Measurements from ENCODE around the gene CBL.

CBL gene

DNA sequence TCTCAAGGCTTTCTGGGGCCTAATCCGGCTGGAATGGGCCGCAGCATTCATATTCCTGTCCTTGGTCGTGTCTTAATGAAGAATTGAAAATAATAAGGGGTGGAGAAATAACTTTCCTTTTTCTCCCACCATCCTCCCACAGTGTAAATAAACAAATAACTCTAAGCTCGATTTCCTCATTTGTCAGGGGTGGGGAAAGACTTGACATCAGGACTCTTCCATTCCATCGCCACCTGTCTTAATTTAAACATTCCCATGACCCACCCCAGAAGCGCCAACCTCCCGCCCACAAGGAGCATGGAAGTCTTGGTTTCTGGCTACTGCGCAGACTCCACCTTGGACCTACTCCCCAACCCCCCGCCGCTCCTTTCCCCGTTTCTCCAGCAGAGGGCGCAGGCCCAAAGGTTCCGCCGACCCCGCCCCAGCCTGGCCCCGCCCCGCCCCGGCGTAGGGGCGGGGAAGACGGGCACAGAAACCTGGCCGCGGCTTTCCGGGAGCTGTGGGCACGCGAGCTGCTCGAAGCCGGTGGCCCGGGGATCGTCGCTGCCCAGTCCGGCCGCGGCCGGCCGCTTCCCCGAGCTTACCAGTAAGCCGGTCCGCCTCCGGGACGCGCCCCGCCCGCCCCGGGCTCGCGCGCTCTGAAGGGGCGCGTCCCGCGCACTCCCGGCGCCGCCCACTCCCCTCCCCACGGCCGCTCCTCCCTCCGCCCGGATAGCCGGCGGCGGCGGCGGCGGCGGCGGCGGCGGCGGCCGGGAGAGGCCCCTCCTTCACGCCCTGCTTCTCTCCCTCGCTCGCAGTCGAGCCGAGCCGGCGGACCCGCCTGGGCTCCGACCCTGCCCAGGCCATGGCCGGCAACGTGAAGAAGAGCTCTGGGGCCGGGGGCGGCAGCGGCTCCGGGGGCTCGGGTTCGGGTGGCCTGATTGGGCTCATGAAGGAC, at the start of gene CBL:
Gene CBL, plus strand, starts transcription at position 766 of the 937 bp plus-strand sequence. Its CDS starts 79 bp downstream, at position 845.
- peak within 1 kb of the TSS; percentile 94 for H3K4me3 ChIP-seq (ENCODE audit: control insufficient read depth, low read depth, low read length)
- DNase-seq (ENCODE audit: low read depth), result peak; percentile 84
- TF ChIP-seq, protein P1, sequence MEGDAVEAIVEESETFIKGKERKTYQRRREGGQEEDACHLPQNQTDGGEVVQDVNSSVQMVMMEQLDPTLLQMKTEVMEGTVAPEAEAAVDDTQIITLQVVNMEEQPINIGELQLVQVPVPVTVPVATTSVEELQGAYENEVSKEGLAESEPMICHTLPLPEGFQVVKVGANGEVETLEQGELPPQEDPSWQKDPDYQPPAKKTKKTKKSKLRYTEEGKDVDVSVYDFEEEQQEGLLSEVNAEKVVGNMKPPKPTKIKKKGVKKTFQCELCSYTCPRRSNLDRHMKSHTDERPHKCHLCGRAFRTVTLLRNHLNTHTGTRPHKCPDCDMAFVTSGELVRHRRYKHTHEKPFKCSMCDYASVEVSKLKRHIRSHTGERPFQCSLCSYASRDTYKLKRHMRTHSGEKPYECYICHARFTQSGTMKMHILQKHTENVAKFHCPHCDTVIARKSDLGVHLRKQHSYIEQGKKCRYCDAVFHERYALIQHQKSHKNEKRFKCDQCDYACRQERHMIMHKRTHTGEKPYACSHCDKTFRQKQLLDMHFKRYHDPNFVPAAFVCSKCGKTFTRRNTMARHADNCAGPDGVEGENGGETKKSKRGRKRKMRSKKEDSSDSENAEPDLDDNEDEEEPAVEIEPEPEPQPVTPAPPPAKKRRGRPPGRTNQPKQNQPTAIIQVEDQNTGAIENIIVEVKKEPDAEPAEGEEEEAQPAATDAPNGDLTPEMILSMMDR (conservative IDR thresholded peaks at IDR 0.05; ENCODE audit: control insufficient read depth, insufficient read depth, low read depth, low read length), result peak; percentile 70

DNA sequence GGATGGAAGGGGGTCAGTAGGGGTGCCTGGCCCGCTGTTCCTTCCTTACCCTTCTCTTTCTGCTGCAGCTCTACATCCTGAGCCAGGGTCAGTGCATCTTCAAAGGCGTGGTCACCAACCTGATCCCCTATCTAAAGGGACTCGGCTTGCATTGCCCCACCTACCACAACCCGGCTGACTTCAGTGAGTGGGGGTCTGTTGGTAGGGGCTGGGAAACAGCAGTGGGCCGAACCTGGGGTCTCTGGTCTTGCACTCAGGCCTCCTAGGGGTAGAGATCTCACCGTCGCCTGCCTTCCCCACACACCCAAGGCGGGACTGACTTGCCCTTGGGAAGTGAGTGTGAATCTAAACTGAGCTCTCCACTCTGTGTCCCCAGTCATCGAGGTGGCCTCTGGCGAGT, 49.6 kb upstream of the CBL start:
- DNase-seq (ENCODE audit: low read depth), result no peak
- TF ChIP-seq, protein P1 (conservative IDR thresholded peaks at IDR 0.05; ENCODE audit: control insufficient read depth, insufficient read depth, low read depth, low read length), result no peak
- no peak overlapping the region for H3K4me3 ChIP-seq (ENCODE audit: control insufficient read depth, low read depth, low read length)

DNA sequence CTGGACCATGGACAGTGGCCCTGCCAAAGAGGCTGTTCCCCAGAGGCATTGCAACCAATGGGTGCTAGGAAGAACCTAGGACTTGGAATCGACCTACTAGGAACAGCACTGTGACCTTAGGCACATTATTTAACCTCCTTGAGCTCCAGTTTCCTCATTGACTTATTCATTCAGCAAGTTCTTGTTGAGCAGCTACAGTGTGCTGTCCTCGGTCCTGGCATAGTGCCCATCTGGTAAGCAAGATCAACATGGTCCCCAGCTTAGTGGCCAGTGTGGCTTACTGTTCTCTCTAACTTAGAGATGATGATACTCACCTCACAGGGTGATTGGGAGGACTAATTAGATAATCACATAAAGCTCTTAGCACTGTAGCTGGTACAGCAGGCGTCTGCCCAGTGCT, 49.1 kb upstream of the CBL start:
- TF ChIP-seq, protein P1 (conservative IDR thresholded peaks at IDR 0.05; ENCODE audit: control insufficient read depth, insufficient read depth, low read depth, low read length), result no peak
- H3K4me3 ChIP-seq (ENCODE audit: control insufficient read depth, low read depth, low read length), result no peak overlapping the region
- DNase-seq (ENCODE audit: low read depth), result no peak

DNA sequence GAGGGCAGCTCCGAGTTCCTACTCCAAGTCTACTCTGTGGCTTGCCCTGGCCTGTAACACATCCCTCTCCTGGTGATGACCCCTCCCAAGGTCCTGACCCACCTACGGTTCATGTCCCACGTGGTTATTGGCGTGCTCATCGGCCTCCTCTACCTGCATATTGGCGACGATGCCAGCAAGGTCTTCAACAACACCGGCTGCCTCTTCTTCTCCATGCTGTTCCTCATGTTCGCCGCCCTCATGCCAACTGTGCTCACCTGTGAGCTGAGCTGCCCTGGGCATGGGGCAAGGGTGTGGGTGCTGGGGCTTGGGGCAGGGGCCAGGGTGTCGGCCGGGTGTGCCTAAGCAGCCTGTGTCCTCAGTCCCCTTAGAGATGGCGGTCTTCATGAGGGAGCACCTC, 47.7 kb upstream of the CBL start:
- H3K4me3 ChIP-seq (ENCODE audit: control insufficient read depth, low read depth, low read length), result no peak overlapping the region
- TF ChIP-seq, protein P1 (conservative IDR thresholded peaks at IDR 0.05; ENCODE audit: control insufficient read depth, insufficient read depth, low read depth, low read length), result no peak
- DNase-seq (ENCODE audit: low read depth), result no peak

DNA sequence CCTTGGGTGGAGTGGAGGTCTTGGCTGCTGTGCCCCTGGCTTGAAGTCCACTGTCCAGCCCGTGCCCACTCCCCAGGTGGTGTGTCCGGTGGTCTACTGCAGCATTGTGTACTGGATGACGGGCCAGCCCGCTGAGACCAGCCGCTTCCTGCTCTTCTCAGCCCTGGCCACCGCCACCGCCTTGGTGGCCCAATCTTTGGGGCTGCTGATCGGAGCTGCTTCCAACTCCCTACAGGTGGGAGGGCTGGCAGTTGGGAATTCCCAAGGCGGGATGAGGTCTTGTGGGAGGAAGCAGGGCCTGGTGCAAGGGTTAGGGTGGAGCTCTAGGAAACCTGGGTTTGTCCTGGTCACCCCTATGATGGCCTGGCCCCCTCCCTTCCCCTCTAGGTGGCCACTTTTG, 46.0 kb upstream of the CBL start:
- no peak overlapping the region for H3K4me3 ChIP-seq (ENCODE audit: control insufficient read depth, low read depth, low read length)
- TF ChIP-seq, protein P1 (conservative IDR thresholded peaks at IDR 0.05; ENCODE audit: control insufficient read depth, insufficient read depth, low read depth, low read length), result no peak
- DNase-seq (ENCODE audit: low read depth), result no peak

DNA sequence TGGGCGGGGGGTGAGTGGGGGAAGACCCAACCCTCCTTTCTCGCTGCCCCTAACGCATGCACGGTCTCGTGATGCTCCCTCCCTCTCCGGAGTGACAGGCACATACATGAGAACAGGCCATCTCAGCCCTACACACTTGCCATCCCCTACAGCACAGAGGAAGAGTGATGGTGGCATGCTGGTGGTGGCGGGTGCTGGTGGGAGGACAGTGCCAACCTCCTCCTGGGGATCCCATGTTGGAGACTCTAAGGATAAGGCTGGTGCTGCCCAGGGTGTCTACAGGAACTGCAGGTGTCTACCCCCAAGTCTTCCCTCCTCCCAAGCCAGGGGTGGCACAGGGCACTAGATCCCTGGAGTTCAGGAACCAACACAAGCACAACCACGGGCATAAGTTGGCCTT, 44.3 kb upstream of the CBL start:
- no peak for DNase-seq (ENCODE audit: low read depth)
- H3K4me3 ChIP-seq (ENCODE audit: control insufficient read depth, low read depth, low read length), result no peak overlapping the region
- TF ChIP-seq, protein P1 (conservative IDR thresholded peaks at IDR 0.05; ENCODE audit: control insufficient read depth, insufficient read depth, low read depth, low read length), result no peak
